Stimulated activated CD8-positive, alpha-beta memory T cell treated with anti-CD3 and anti-CD28 coated beads, Interleukin-4, amount 100 ng/mL, for 48 hours (primary cell): ENCODE measurements around the gene C1QTNF9B.
"Not testable (repeated sequence)": the region's sequence is repeated elsewhere in the genome, so short reads cannot be mapped to it uniquely, and the experiment has no call there.

Source experiments
- DNase-seq: peaks from one replicate; pipeline ENCODE4 v3.0.0-alpha.2; 2020

The C1QTNF9B gene

DNA sequence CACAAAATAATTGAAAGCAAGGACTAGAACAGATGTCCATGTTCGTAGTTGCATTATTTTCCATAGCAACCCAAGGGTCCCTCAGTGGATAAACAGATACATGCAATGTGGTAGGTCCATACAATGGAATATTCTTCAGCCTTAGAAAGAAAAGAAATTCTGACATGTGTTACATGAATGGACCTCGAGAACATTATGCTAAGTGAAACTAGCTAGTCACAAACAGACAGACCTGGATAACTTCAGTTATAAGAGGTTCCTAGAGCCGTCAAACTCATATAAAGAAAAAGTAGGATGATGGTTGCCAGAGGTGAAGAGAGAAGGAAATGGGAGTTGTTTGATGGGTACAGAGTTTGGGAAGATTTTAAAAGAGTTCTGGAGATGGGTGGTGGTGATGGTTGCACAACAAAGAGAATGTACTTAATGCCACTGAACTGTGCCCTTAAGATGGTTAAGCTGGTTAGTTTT, at the start of gene C1QTNF9B:
Gene C1QTNF9B, minus strand, starts transcription at position 51 of the 468 bp plus-strand sequence.
- not testable (repeated sequence) for DNase-seq

DNA sequence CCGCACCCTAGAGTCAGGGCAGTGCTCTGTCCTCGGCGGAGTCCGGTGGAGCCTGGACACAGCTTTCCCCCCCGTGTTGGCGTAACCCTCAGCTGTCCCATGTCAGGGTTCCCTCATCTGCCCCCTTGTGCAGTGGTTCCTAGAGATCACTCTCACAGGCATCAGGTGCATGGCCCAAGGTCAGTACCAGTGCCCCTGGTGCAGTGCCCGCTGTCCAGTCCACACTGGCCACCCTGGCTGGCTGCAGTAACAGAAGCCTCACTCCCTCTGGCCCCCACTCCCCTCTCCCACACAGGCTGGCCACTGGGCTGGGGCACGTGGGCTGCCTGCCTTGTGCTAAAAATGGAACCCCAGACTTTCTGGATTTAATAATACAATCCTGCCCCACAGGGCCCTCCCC, 49.6 kb upstream of the C1QTNF9B start:
- no peak for DNase-seq

DNA sequence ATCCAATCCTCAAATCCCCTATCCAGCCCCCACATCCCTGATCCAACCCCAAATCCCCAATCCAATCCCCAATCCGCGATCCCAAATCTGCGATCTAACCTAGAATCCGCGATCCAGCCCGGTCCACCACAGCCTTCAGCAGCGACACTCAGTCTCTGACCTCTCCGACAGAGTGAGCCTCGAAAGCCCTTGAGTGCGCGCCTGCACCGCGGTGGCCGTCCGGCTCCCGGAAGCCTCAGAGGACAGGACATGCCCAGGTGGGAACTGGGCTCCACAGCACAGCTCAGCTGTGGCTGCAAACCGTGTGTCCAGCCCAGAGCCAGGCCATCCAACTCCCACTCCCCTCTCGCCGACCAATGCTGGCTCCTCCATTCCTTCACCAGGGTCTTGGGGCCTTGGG, 48.8 kb upstream of the C1QTNF9B start:
- DNase-seq, result no peak

DNA sequence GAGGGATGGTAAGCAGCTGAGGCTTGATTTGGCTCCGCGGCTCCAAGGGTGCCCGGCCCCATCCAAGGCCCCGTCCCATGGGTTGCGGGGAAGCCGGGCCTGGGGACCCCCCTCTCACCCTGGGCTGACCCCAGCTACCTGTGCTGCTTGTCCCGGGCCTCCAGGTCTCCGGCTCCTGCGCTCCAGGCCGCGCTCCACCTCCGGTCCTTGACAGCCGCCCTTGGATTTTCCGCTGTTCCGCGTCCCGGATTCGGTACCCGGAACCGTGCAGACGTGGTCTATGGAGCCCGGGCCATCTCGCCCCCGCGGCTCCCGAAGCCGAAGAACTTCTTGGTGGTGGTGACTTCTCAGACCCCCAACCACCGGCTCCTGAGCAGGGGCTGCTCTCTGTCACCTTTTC, 48.3 kb upstream of the C1QTNF9B start:
- DNase-seq, result no peak

DNA sequence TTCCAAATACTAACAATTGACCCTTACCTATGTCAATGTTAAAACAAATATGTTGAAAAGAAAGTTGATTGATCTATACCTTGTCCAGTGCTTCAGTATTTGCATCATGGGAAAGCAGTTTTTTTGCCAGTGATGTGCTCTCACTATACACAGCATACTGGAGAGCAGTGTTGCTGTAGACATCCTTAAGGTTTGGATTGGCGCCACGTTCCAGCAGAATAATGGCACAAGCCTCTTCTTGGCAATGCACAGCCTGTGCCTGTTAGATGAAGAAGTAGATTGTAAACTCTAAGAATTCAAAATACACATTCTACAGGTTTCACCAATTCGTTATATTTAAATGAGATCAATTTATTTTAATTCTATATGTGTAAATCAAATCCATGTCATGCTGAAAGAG, 43.9 kb upstream of the C1QTNF9B start:
- no peak for DNase-seq

DNA sequence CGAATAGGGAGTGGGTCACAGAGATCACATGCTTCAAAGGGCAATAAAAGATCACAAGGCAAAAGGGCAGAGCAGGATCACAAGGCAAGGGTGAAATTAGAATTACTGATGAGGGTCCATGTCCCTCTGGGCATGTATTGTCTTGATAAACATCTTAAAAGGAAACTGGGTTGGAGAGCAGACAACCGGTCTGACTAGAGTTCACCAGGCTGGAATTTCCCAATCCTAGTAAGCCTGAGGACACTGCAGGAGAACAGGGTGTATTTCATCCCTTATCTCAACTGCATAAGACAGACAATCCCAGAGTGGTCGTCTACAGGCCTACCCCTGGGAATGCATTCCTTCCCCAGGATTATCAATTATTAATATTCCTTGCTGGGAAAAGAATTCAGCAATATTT, 42.4 kb upstream of the C1QTNF9B start:
- not testable (repeated sequence) for DNase-seq

DNA sequence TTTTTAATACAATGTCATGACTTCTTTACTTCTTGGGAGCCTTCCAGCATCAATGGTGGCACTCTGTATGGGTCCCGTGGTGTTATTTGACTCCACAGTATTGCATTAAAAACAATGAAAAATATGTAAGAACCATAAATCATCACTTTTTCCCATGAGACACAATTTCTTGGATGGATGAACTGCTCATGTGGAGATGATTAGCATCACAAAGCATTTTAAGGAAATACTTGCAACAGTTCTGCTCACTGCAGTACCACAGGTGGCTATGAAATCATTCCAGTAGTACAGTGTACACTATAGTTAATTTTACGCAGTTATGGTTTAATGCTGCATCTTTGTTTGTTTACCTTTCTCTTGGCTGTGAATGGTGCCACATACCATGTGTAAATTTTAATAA, 37.2 kb upstream of the C1QTNF9B start:
- DNase-seq, result no peak

DNA sequence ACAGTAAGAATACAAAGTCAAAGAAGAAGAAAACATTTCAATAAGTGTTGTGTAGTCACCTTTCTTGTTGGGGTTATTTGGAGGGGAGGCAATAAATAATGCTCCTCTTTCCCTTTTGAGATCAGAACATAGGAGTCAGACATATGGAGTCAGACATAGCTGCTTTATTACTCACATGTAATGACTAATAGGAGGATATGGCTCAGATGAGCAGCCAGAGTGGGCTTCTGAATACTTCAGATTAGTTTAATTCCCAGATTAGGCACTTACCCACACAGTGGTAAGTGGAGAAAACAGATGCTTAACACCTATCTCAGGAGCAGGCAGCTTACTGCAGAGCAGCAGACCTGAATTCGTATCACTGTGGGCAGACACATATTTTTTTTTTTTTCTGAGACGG, 31.7 kb upstream of the C1QTNF9B start:
- DNase-seq, result no peak

DNA sequence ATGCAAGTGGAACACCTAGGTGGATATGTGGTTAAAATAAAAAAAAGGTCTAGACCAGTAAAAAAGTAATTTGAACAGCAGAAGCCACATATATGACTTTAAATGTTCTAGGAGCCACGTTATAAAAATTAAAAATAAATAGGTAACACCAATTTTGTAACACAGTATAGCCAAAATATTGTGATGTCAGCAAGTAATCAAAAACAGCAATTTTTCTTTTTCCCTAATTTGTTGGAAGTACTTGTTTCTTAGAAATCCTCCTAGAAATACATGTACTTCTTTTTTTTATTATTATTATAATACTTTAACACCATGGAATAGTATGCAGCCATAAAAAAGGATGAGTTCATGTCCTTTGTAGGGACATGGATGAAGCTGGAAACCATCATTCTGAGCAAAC, 25.7 kb upstream of the C1QTNF9B start:
- no peak for DNase-seq

DNA sequence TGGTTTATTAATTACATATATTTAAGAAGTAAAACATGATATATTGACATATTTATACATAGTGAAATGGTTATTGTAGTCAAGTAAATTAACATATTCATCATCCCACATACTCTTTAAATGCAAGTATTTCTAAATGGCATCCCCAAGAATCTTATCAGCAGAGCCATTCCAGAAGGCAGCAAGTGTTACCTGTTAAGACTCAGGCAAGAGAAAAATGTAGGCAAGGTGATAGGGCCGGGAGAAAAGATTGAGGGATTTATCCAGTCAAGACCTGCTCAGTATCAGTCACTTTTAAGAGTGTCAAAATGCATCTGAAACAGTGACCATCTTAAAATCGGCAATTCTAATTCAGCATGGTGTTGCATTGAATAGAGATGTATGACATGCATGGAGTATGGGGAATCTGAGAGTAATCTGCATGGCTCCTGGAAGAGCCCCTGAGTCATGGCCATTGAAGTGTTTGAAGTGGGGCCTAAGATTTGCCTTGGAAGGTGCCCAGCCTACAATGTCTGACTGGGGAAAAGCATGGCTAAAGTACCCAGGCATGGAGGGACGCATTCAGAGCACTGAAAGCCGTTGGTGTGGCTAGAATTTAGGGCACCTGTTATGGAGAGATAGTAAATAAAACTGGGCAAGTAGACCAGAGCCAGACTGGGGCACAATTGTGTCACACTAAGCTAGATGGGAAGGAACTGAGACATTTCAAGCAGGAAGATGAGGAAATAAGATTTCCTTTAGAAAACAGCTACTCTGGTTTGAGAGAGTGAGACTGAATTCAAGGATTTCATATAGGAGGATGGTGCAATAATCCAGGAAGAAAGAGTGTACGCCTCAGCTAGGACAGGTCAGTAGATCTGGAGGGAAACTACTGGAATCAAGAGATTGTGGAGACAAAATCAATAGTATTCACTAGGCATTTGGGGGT, 25.0 kb upstream of the C1QTNF9B start:
- no peak for DNase-seq

DNA sequence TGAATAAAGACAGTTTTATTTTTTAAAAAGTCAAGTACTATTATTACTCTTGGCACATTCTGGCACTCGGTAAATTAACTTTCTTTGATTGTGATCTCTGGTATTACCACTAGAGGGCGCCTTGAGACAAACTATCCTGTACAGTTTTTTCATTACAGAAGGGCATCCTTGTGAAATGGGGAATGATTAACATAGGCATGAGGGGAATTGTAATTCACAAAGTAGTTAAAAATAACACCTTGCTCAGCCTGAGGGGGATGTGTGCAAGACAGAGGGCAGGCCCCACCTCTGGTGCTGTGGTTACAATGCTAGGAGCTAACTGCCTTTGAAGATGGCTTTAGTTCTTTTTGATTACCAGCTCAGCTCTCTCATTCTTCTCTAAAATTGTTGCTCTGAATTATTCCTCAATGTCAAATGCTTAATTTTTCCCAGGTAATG, 24.2 kb upstream of the C1QTNF9B start:
- no peak for DNase-seq

DNA sequence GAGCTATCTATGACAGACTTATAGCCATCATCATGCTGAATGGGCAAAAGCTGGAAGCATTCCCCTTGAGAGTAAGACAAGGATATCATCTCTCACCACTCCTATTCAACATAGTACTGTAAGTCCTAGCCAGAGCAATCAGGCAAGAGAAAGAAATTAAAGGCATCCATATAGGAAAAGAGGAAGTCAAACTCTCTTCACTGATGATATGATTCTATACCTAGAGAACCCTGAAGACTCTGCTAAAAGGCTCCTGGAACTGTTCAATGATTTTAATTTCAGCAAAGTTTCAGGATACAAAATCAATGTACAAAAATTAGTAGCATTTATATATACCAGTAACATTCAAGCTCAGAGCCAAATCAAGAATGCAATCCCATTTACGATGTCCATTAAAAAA, 21.7 kb upstream of the C1QTNF9B start:
- no peak for DNase-seq

DNA sequence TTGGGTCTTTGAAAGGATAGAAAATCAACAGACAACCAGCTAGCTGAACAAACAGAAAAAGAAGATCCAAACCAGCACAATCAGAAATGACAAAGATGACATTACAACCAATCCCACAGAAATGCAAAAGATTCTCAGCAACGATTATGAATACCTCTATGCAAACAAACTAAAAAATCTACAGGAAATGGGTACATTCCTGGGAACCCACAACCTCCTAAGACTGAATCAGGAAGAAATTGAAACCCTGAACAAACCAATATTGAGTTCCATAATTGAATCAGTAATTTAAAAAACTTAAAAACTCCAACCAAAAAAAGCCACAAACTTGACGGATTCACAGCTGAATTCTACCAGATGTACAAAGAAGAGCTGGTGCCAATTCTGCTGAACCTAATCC, 20.9 kb upstream of the C1QTNF9B start:
- no peak for DNase-seq

DNA sequence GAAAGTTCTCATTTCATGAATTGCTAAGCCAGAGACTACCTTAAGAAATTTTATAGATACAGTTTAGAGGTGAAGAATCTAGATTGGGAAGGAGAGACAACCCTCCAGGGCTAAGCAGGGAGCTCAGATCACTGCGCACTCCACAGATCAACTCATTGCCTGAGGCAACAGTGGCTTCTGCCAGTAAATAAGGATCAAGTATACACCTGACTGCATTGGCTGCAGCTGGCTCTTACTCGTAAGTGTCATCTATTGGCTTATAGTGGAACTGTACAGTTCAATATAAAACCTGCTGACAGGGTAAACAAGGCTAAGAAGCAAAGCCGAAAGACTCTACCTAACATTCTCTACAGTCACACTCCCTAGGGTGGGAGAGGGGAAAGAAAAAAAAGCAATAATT, 18.0 kb upstream of the C1QTNF9B start:
- DNase-seq, result no peak

DNA sequence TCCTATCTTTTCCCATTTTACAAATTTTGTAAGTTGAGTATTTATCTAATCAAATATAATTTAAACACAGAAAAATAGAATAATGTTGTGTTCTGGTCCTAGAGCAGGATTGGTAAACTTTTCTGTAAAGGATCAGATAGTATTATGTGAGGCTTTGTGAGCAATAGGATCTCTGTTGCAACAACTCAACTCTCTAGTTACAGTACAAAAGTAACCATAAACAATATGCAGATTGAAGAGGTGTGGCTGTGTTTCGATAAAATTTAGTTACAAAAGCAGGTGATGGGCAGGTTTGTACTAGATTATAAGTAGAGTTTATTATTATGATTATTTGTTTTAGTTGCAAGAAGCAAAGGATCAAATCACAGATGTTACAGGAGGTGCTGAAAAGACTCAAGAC, 15.2 kb upstream of the C1QTNF9B start:
- DNase-seq, result no peak

DNA sequence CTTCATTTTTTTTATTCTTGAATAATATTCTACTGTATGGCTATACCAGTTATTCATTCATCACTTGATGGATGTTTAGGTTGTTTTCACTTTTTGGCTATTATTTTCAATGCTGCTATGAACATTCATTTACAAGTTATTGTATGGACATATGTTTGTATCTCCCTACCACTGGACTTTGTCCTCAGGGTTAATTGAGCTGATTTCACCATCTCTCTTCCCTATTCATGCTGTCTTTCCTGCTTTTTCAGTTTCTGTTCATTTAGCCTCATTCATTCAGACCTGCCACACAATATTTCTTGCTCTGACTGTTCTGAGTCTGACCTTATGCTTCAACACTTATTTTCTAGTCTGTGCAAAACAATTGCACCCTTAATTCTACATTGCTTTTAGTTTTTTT, 12.3 kb upstream of the C1QTNF9B start:
- no peak for DNase-seq

DNA sequence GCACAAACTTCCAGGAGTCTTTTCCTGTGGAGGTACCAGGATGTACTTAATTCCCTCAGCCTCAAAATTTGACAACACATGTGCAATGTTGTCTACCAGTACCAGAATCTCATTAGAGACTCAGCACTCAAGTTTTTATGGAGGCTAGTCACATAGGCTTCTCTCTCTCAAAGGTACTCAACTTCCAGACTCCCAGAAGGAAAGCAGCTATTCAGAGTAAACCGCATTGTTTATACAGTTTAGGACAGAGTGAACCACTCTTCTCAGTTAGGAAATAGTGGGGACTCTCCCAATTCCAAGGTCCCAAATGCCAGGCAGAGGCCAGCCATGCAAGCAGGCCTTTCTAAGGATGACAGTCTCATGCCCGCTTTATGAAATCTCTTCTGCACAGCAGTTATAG, 8.5 kb upstream of the C1QTNF9B start:
- no peak for DNase-seq

DNA sequence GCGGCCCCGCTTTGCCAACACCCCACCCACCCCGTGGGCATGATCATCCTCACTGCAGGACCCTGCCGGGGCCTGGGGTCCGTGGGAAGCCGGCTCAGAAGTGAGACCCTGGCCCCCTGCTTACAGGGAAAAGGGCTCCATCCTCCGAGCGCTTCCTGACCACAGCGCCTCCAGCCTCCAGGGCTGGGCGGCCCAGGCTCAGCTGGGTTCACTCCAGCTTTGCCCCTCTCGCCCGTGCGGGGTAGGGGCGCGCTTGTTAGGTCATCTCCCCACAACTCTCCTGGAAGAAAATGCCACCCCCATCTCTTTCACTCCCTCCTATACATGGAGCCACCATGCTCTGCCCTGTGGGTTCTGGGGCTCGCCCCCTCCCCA, 6.6 kb upstream of the C1QTNF9B start:
- DNase-seq, result no peak

DNA sequence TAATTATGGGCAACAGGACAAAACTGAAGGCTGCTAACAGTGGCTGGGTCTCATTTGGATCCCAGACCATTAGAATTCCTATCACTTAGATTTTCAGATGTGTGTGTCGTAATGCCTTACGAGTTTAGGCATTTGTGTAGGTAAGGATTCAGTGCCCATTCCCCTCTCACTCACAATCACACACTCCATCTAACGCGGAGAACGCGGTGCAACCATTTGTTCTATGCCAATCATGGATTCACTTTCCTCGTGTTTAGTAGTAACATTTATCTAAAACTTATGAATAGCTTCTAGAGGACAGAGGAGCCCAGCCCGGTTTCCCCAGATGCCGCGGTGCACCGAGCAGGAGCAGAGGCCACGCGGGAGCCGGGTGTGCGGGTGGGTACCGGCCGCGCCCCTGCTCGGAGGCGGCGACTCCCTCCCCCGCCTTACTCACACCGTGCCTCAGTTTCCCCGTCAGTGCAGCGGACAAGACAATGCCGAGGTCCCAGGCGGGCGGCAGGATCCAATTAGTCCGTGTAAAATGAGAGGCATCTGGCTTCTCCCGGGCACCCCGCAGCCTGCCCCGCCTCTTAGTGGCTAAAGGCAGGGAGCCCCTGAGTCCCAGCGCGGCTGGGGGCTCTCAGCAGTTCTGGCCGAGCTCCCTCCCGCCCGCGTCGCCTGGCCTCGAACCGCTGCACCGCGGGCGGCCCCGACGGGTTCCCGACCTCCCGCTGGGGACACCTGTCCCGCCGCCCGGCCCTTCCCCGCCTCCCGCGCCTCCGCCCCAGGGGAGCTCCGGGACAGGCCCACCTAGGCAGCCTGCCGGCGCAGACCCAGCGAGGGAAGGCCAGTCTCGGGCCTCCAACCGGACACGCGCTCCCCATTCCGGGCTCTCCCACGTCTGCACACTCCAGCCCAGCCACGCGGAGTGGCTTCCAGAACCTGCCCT, 5.9 kb upstream of the C1QTNF9B start:
- no peak for DNase-seq

DNA sequence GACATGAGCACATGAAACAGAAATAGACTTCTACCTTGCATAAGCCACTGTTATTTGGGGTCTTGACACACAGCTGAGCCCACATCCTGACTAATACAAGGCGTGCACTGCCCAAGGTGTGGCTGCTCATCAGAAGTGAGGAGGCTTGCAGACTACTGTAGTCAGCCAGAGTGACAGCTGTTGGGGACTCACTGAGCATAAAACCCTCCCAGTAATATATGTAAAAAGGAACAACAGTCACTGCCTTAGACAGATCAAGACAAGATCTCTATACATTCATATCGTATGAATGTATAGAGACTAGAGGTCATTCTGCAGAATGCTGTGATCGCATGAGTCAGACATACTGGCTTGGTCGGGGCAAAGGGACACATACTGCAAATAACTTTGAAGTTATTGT, 4.1 kb upstream of the C1QTNF9B start:
- DNase-seq, result no peak

DNA sequence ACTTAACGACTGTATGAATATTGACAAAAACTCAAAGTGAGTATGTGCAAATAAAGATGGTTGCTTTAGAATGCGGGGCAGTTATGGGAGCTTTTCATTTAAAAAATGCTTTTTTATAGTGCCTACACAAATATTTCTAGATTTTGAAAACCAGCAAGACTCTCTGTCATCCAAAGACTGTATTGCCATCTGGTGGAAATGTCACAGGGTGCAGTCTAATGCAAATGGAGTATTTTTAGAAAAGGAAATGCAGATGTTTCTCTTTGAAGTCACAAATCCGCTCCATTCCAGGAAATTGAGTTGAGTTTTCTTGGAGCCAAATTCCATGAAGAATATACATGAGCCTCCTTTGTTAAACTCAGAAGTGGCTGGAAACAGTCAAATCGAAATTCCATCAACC, 2.3 kb upstream of the C1QTNF9B start:
- DNase-seq, result no peak

DNA sequence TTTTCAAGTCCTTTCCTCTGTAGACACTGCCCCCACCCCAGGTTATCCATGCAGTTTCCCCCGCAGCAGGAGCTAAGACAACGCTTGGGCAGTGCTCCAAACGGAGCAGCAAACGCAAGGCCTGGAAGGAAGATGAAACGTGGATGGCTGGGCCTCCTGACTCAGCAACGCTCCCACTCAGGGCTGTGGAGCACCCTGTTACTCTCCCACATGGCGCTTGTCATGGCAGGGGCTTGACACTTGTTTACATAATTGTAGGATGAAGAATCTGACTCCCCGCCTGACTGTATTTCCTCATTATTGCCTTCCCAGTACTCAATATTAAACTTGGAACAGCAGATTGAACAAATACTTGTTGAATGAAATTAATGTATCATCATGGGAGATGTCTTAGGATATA, 799 bp upstream of the C1QTNF9B start:
- no peak for DNase-seq

DNA sequence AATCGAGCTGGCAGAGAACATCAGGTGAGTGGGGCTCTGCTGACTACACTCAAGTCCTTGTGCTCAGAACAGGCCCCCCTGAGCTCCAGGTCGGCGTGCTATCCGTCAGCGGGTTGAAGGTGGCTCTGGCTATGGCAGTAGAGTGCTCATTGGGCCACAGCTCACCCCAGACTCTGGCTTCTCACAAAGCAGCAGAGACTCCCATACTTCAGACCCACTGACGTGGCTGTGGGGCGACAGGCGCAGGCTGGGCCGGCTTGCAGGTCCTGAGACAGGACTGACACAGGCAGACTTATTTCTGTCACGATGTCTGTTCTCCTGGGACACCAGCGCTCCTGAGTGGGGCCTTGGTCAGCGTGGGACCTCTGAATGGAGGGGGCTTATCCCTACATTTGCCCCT, 2.6 kb downstream of the C1QTNF9B start:
- not testable (repeated sequence) for DNase-seq

DNA sequence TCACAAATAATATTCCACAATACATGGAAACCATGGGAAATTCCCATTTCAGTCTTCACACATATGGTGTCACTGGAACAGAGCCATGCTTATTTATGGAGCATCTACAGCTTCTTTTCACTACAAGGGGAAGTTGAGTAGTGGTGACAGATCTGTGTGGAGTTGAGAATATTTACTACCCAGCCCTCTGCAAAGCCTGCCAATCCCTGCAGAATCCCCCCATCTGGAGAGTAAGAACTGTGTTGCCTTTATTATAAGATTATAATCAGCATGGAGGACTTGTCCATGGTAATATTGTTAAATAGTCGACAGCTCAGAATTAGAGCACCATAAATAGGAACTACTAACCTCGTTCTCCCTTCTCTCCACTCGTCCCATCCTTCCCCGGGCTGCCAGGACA, 3.5 kb downstream of the C1QTNF9B start:
- DNase-seq, result not testable (repeated sequence)
